ENCODE measurements around the gene PEX1.

DNA sequence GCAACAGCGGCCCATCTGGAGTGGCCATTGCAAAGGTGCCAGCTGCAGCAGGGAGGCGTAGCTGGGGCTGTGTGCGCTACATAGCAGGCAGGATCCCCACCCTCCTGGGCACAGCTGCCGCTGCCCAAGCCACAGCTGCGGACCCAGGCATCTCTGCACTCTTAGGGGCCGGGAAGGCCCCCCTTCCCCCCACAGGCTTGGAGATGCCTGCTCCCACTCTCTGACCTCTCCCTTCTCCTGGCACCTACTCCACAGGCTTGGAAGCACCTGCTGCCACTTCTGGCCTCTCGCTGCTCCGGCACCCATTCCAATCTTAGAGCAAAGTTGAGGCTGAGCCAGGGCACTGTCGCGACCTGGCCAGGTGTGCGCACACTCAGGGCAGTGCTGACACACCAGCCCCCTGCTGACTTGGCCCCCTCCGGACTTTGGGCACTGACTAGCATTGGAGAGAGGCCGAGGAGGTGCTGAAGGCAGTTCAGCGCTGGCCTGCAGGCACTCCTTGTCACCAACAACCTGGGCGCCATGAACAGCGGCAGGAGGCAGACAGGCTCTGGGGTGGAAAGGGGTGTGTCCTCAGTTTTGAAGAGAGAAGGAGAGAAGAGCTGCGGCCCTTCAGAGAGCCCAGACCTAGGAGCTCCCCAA is 18.7 kb upstream of the PEX1 start:
- TF ChIP-seq CTCF (conservative IDR thresholded peaks at IDR 0.05 in 1 of 2, IDR thresholded peaks at IDR 0.05 in 1 of 2; ENCODE audit: low read depth in 1 of 2, low read length in 2 of 2) (no peak), EZH2 (IDR thresholded peaks at IDR 0.05; ENCODE audit: low read length, missing control alignments) (no peak)

All from fibroblast of lung (primary cell).